ENCODE data around the gene NRG2. TPM values are rescaled to one million over a fixed set of nuclear protein-coding genes. Genes with fewer than 3 reads are reported as not detected.

Gene NRG2
- total RNA-seq, 1 experiment from 2014 or later, result 1.8 TPM

- Histone ChIP-seq H3K4me1 (ENCODE audit: insufficient read depth, low read length) (no peaks in the 10 kb centered on the region), H3K36me3 (ENCODE audit: low read depth, low read length) (no peaks in the 10 kb centered on the region), H3K9me2 (replicated peaks; ENCODE audit: low read length) (no peaks in the 10 kb centered on the region), H3K4me3 (ENCODE audit: low read length) (no peak overlapping the region), H3K9ac (ENCODE audit: low read length) (no peak overlapping the region), H2AFZ (ENCODE audit: low read length) (no peak overlapping the region), H3K4me2 (ENCODE audit: low read length) (no peak overlapping the region), H3F3A (ENCODE audit: low read length, unreplicated experiment) (no peaks in the 10 kb centered on the region), H3K9me3 (ENCODE audit: low read length) (no peaks in the 10 kb centered on the region), H3K79me2 (ENCODE audit: low read length) (no peaks in the 10 kb centered on the region), H3K27me3 (ENCODE audit: low read length) (no peaks in the 10 kb centered on the region), H4K20me1 (ENCODE audit: low read length) (no peaks in the 10 kb centered on the region), H3K27ac (ENCODE audit: low read length) (no peak overlapping the region)
- DNase-seq (no peak), ATAC-seq (no peak)
- TF ChIP-seq EZH2 (IDR thresholded peaks at IDR 0.05; ENCODE audit: low read length, unreplicated experiment) (no peak), EZH2phosphoT487 (IDR thresholded peaks at IDR 0.05; ENCODE audit: borderline replicate concordance, low read length) (no peak)
- TF ChIP-seq, protein P1, sequence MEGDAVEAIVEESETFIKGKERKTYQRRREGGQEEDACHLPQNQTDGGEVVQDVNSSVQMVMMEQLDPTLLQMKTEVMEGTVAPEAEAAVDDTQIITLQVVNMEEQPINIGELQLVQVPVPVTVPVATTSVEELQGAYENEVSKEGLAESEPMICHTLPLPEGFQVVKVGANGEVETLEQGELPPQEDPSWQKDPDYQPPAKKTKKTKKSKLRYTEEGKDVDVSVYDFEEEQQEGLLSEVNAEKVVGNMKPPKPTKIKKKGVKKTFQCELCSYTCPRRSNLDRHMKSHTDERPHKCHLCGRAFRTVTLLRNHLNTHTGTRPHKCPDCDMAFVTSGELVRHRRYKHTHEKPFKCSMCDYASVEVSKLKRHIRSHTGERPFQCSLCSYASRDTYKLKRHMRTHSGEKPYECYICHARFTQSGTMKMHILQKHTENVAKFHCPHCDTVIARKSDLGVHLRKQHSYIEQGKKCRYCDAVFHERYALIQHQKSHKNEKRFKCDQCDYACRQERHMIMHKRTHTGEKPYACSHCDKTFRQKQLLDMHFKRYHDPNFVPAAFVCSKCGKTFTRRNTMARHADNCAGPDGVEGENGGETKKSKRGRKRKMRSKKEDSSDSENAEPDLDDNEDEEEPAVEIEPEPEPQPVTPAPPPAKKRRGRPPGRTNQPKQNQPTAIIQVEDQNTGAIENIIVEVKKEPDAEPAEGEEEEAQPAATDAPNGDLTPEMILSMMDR (conservative IDR thresholded peaks at IDR 0.05; ENCODE audit: low read depth, low read length), result no peak
- no TSS peak for BruUV-seq (replicated peaks)
- intact Hi-C loops (cut with micrococcal nuclease), result no loop called here
- ChIA-PET CTCF (no interaction called here), POLR2A (ENCODE audit: unreplicated experiment) (no interaction called here)
Measured at GRCh38 chr5:139926797-139927503, 116.1 kb downstream of the NRG2 start.

DNA sequence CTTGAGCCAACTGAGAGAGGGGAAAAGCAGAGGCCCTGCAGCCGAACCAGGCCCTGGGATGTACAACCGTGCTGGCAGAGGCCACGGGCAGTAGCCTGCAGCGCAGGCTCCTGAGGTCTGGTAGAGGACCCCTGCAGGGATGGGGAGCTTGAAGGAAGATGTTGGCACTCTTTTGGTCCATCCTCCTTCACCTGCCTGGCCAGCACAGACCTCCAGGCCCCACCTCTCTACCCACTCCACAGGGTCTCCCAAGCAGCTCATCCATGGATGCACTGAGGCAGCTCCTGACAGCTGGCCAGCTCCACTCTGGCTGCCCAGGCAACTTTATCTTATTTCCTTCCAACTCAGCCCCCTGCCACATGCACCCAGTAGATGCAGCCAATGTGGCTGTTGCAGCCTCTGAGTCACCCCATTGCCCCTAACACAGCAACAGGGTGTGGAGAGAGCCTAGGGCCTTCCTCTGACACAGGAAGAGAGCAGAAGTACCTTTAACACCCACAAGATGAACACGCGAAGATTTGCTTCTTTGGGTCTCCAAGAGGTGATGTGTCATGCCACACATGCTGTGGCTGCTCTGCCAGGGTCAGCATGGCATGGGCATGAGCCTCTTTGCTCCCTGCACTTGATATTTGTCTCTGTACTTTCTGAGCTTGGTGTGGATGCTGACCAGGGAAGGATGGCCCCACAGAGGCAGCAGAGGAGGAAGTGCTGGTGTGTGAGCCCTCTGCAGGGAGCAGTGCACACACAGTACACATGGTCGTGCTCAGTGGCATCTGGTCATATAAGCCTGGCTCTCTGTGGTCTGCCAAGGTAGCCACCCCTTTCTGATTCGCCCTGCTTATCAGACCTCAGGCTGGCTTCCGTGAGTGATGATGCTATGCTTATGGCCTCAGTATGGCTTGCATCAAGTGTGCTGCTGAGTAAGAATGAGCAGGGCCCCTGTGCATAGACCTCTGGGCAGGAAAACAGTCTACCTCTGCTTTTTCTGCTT is 117.2 kb downstream of the NRG2 start:
- ChIA-PET POLR2A (ENCODE audit: unreplicated experiment) (no interaction called here), CTCF (no interaction called here)
- no peak for TF ChIP-seq EZH2phosphoT487 (IDR thresholded peaks at IDR 0.05; ENCODE audit: borderline replicate concordance, low read length)
- TF ChIP-seq EZH2 (IDR thresholded peaks at IDR 0.05; ENCODE audit: low read length, unreplicated experiment), result no peak
- TF ChIP-seq, protein P1 (conservative IDR thresholded peaks at IDR 0.05; ENCODE audit: low read depth, low read length), result no peak
- H2AFZ ChIP-seq (ENCODE audit: low read length), result no peak overlapping the region
- peak; percentile 31; the same call in 1 of the 2 replicates for ATAC-seq
- H3K4me3 ChIP-seq (ENCODE audit: low read length), result no peak overlapping the region
- intact Hi-C loops (cut with micrococcal nuclease), result no loop called here
- H3K9ac ChIP-seq (ENCODE audit: low read length), result no peak overlapping the region
- no peaks in the 10 kb centered on the region for H3F3A ChIP-seq (ENCODE audit: low read length, unreplicated experiment)
- H3K36me3 ChIP-seq (ENCODE audit: low read depth, low read length), result no peaks in the 10 kb centered on the region
- H3K9me3 ChIP-seq (ENCODE audit: low read length), result no peaks in the 10 kb centered on the region
- no peak overlapping the region for H3K27ac ChIP-seq (ENCODE audit: low read length)
- H3K4me2 ChIP-seq (ENCODE audit: low read length), result no peak overlapping the region
- no peaks in the 10 kb centered on the region for H3K79me2 ChIP-seq (ENCODE audit: low read length)
- H4K20me1 ChIP-seq (ENCODE audit: low read length), result no peaks in the 10 kb centered on the region
- no peak for DNase-seq
- no peaks in the 10 kb centered on the region for H3K9me2 ChIP-seq (replicated peaks; ENCODE audit: low read length)
- no TSS peak for BruUV-seq (replicated peaks)
- no peaks in the 10 kb centered on the region for H3K4me1 ChIP-seq (ENCODE audit: insufficient read depth, low read length)
- no peaks in the 10 kb centered on the region for H3K27me3 ChIP-seq (ENCODE audit: low read length)

All from PC-3 (cell line).